ENCODE data around the gene ACBD3. TPM values are rescaled to one million over a fixed set of nuclear protein-coding genes. Genes with fewer than 3 reads are reported as not detected.
A peak's percentile ranks its signal among the peaks of the same experiment; 100 is the strongest.
"Not testable (repeated sequence)": the region's sequence is repeated elsewhere in the genome, so short reads cannot be mapped to it uniquely, and the experiment has no call there.

The ACBD3 gene
- total RNA-seq, 2 experiments from 2014 or later, result 21.0 to 22.6 TPM

DNA sequence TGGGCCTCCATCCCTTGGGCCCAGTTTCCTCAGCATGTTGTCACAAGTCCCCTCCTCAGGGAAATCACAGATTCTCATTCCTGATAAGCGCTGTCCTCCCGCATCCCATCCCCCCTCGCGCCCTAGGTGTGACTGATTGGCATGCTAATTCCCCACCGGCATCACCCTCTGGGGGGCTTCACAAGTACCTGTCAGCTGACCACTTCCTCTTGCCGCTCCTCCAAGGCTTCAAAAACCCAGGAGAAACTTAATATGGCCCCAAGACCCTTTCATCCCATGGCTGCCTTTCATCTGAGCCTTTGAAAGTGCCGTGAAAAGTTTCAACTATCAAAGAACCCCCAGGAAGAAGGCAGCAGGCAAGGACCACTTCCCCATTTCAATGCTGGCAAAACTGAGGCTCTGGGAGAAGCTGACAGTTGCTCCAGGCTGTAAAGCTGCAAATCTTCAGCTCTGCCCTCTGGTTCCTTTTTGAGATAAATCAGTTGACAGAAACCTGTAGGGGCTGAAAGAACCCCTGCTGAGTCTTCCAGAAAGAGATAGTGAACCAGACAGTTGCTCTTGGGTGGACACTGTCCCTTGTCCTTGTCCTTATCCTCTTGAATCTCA is 24.1 kb upstream of the ACBD3 start:
- DNase-seq (no peak), ATAC-seq (ENCODE audit: low read depth) (no peak)
- H3K4me3 Mint-ChIP-seq, result no peak overlapping the region
- POLR2A ChIA-PET, result no interaction called here
- H3K27ac Mint-ChIP-seq, result no peak overlapping the region
- H3K36me3 Mint-ChIP-seq, result no peaks in the 10 kb centered on the region
- no peaks in the 10 kb centered on the region for H3K4me1 Mint-ChIP-seq
- peaks cover 1% of the 10 kb centered on the region for H3K27me3 Mint-ChIP-seq
- H3K9me3 Mint-ChIP-seq, result no peaks in the 10 kb centered on the region

DNA sequence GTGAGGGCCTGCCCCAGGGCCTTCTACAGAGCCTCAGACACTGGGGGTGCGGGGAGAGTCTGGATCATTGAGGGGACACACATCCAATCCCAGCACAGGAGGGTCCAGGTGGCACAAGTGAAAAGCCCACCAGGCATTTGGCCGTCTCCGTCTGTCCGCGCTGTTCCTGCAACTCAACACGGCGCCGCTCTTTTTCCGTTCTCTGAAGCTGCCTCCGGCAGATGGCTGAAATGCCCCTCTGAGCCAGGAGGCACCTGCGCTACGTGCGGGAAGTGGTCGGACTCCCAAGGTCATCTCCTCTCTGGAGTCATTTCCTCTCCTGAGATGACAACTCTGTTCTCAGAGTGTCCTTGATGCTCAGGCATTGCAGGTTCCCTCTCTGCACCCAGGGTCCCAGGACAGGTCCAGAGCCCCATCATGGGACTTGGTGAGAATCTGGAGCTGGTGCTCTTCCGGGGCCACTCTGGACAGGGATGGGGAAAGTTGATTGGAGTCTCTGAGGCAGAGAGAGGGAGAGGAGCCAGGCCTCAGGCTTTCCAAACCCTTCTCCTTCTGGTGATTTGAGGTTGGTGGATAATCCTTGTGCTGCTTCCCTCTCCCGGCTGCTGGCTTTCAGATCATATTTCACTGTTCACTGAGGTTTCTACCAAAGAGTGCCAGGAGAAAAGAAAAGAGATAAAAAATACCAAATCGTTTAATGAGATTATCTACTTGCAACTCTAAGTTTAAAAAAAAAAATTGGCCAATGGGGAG is 22.9 kb upstream of the ACBD3 start:
- no peak overlapping the region for H3K4me3 Mint-ChIP-seq

DNA sequence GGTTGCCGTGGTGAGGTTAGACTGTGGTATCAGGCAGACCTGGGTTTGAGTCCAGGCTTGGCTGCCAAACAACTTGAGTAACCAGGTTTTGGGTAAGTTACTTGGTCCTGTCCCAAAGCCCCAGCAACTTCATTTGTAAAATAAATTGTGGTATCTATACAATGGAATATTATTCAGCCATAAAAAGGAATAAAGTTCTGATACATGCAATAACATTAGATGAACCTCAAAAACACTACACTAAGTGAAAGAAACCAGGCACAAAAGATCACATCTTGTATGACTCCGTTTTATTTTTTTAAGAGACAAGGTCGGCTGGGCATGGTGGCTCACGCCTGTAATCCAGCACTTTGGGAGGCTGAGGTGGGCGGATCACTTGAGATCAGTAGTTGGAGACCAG is 20.5 kb upstream of the ACBD3 start:
- Mint-ChIP-seq H3K27ac (no peak overlapping the region), H3K27me3 (peaks cover 2% of the 10 kb centered on the region), H3K9me3 (no peaks in the 10 kb centered on the region), H3K4me1 (no peaks in the 10 kb centered on the region), H3K4me3 (no peak overlapping the region), H3K36me3 (no peaks in the 10 kb centered on the region)
- POLR2A ChIA-PET, result no interaction called here
- ATAC-seq (ENCODE audit: low read depth), result no peak
- DNase-seq, result no peak

More for the DNA sequence above, 22.9 kb upstream of the ACBD3 start:
- Mint-ChIP-seq H3K4me1 (no peaks in the 10 kb centered on the region), H3K27me3 (no peaks in the 10 kb centered on the region), H3K36me3 (no peaks in the 10 kb centered on the region), H3K27ac (no peak overlapping the region), H3K9me3 (no peaks in the 10 kb centered on the region)
- DNase-seq (no peak), ATAC-seq (ENCODE audit: low read depth) (no peak)
- POLR2A ChIA-PET, result no interaction called here

DNA sequence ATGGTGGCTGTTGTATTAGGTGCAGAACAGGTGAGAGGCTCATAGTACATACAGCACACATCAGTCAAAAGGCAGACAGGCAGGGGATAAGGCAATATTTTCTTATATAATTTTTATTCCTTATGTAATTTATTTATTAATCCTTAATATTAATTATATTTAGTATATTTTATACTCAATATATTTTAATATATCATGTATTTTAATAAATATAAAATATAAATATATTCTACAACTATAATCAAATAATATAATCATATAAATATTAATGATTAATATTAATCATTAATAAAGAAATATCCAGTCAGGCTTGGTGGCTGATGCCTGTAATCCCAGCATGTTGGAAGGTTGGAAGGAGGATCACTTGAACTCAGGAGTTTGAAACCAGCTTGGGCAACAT is 17.7 kb upstream of the ACBD3 start:
- POLR2A ChIA-PET, result no interaction called here
- no peaks in the 10 kb centered on the region for H3K36me3 Mint-ChIP-seq
- H3K9me3 Mint-ChIP-seq, result no peaks in the 10 kb centered on the region
- H3K27ac Mint-ChIP-seq, result no peak overlapping the region
- ATAC-seq (ENCODE audit: low read depth) (no peak), DNase-seq (no peak)
- no peak overlapping the region for H3K4me3 Mint-ChIP-seq
- H3K4me1 Mint-ChIP-seq, result peaks cover 2% of the 10 kb centered on the region
- H3K27me3 Mint-ChIP-seq, result peaks cover 11% of the 10 kb centered on the region

DNA sequence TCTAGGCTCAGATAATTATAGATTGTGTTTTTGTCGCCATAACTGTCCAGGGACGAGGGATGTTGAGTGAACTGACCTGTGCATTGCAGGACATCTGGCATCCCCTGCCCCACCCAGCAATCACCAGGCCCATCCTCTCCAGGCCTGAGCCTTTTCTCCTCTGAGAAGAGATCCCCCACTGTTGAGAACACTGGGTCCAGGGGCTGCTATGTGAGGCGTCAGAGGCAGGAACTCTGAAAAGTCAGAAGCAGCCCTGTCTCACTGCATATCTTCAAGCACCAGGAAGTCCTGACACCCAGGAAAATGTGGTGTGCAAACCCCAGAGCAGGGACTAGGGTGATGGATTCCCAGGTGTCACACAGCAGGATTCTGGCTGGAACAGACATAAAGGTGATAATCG is 17.1 kb upstream of the ACBD3 start:
- no peak for DNase-seq
- Mint-ChIP-seq H3K9me3 (no peaks in the 10 kb centered on the region), H3K4me3 (no peak overlapping the region), H3K36me3 (no peaks in the 10 kb centered on the region), H3K4me1 (peaks cover 2% of the 10 kb centered on the region), H3K27me3 (peaks cover 11% of the 10 kb centered on the region), H3K27ac (no peak overlapping the region)
- ATAC-seq (ENCODE audit: low read depth), result no peak
- POLR2A ChIA-PET, result no interaction called here

DNA sequence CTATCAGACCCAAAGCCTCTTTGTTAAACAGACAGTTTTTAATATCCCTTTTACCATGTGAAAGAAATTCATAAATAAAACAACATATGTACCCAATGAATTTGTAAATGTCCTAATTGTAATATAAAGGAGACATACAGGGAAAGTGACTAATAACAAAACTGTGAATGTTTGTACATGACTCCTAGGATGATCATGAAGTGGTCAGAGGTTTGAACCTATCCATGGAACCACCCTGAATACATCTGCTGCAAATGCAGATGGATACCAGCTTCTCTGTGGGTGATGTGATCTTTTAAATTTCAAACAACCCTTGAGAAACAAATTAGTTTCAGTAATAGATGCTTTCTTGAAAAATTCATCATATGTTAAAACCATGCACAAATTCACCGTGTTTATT is 16.7 kb upstream of the ACBD3 start:
- POLR2A ChIA-PET, result no interaction called here
- no peak overlapping the region for H3K27ac Mint-ChIP-seq
- H3K4me3 Mint-ChIP-seq, result no peak overlapping the region
- H3K36me3 Mint-ChIP-seq, result no peaks in the 10 kb centered on the region
- peaks cover 2% of the 10 kb centered on the region for H3K4me1 Mint-ChIP-seq
- ATAC-seq (ENCODE audit: low read depth) (no peak), DNase-seq (no peak)
- no peaks in the 10 kb centered on the region for H3K9me3 Mint-ChIP-seq
- peaks cover 11% of the 10 kb centered on the region for H3K27me3 Mint-ChIP-seq

DNA sequence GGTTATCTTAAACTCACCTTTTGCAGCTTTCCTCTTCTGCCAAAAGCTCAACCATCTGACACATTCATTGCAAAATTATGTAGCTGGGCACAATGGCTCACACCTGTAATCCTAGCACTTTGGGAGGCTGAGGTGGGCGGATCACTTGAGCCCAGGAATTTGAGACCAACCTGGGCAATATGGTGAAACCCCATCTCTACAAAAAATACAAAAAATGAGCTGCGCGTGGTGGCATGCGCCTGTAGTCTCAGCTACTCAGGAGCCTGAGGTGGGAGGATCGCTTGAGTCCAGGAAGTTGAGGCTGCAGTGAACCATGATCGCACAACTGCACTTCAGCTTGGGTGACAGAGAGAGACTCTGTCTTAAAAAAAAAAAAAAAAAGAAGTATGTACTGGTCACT is 16.1 kb upstream of the ACBD3 start:
- DNase-seq; H3K27ac Mint-ChIP-seq; ATAC-seq (ENCODE audit: low read depth); H3K9me3 Mint-ChIP-seq; H3K36me3 Mint-ChIP-seq; H3K4me1 Mint-ChIP-seq; POLR2A ChIA-PET; H3K4me3 Mint-ChIP-seq: not testable (repeated sequence)
- peaks cover 14% of the 10 kb centered on the region for H3K27me3 Mint-ChIP-seq

DNA sequence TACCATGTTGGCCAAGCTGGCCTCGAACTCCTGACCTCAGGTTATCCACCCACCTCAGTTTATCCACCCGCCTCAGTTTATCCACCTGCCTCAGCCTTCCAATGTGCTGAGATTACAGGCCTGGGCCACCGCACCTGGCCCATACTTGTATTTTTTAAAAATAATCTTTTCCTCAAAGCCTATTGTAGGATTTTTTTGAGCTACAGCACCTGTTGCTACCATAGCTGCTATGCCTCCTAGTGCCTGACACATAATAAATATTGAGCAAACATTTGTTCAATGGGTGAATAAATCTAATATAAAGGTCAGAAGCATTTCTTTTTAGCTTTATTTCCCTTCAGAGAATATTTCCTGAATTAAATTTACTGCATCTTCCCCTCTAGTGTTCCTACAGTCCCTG is 15.7 kb upstream of the ACBD3 start:
- H3K27ac Mint-ChIP-seq, result no peak overlapping the region
- peaks cover 2% of the 10 kb centered on the region for H3K4me1 Mint-ChIP-seq
- ATAC-seq (ENCODE audit: low read depth) (no peak), DNase-seq (no peak)
- no peaks in the 10 kb centered on the region for H3K9me3 Mint-ChIP-seq
- POLR2A ChIA-PET, result no interaction called here
- H3K36me3 Mint-ChIP-seq, result no peaks in the 10 kb centered on the region
- peaks cover 14% of the 10 kb centered on the region for H3K27me3 Mint-ChIP-seq
- no peak overlapping the region for H3K4me3 Mint-ChIP-seq

DNA sequence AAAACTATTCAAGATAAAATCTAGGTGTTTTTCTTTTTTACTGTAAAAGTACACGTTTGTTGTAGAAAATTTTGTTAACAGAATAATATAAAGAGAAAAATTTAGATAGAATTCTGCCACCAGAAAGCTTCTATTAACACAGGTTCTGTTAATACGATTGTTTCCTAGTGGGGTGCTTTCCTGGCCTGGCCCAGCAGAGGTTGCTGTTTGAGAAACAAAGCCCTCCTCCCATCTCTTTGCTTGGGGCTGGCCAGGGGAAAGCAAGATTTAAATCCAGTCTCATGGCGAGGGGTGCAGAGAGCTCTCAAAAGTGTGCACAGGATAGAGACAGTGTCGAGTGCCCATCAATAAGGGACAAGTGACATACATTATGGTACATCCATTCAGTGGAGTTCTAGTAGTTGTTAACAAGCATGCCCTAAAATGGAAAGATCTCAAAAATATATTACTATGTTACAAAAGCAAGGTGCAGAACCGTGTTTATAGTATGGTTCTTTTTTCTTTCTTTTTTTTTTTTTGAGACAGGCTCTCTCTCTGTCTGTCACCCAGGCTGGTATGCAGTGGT is 14.6 kb upstream of the ACBD3 start:
- DNase-seq (no peak), ATAC-seq (ENCODE audit: low read depth) (no peak)
- Mint-ChIP-seq H3K9me3 (no peaks in the 10 kb centered on the region), H3K27me3 (peaks cover 14% of the 10 kb centered on the region), H3K4me3 (no peak overlapping the region), H3K36me3 (no peaks in the 10 kb centered on the region), H3K4me1 (peaks cover 2% of the 10 kb centered on the region), H3K27ac (no peak overlapping the region)
- POLR2A ChIA-PET, result no interaction called here

DNA sequence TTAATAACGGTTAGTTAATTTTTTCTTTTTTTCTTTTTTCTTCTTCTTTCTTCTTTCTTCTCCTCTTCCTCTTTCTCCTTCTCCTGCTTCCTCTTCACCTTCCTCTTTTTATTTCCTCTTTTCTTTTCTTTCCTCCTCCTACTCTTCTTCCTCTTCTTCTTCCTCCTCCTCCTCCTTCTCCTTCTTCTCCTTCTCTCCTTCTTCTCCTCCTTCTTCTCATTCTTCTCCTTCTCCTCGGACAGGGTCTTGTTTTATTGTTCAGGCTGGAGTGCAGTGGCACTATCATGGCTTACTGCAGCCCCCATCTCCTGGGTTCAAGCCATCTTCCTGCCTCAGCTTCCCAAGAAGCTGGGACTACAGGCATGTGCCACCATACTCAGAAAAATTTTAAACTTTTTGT is 13.4 kb upstream of the ACBD3 start:
- no peaks in the 10 kb centered on the region for H3K9me3 Mint-ChIP-seq
- H3K4me1 Mint-ChIP-seq, result peaks cover 2% of the 10 kb centered on the region
- no peak overlapping the region for H3K4me3 Mint-ChIP-seq
- no peaks in the 10 kb centered on the region for H3K36me3 Mint-ChIP-seq
- H3K27me3 Mint-ChIP-seq, result peaks cover 16% of the 10 kb centered on the region
- POLR2A ChIA-PET, result no interaction called here
- DNase-seq (no peak), ATAC-seq (ENCODE audit: low read depth) (no peak)
- H3K27ac Mint-ChIP-seq, result no peak overlapping the region

DNA sequence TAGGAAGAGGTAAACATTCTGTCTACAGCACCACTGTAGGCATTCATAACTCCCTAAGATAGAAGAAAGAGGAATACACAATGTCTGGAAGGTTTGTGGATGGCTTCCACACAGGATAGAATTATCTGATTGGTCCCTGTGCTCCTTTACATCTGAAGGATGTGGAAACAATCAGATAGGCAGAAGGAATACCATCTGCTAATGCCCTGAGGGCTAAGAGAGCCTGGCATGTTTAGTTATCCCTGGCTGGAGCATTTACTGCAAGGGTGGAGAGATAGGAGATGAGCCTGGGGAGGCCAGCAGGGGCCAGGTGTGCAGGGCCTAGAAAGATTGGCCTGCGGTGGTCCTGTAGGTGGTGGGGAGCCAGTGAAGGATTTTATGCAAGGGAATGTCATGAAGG is 8.6 kb upstream of the ACBD3 start:
- POLR2A ChIA-PET, result interaction anchor here (1.5 kb wide), 1 partner anchor 70 kb away, joined by 3 read pairs; no protein-coding TSS in a partner anchor
- no peak for ATAC-seq (ENCODE audit: low read depth)
- H3K27ac Mint-ChIP-seq, result no peak overlapping the region

DNA sequence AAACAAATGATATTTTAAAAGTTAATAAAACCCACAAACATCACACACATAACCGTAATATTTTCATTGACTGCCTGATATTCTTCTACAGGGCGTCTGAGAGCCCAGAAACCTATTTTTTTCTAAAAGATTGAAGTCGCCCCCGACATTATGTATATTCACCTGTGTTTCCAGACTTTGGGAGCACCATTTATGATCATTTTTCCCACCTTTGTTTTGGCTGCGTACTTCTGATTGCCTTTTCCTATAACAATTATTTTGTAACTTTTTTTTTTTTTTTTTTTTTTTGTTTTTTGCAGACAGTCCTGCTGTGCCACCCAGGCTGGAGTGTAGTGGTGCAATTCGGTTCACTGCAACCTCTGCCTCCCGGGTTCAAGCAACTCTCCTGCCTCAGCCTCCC is 839 bp upstream of the ACBD3 start:
- no peak for DNase-seq
- Mint-ChIP-seq H3K27me3 (peaks cover under 1% of the 10 kb centered on the region), H3K36me3 (peaks cover 7% of the 10 kb centered on the region), H3K27ac (no peak overlapping the region), H3K4me3 (peak overlapping the region; percentile 93), H3K4me1 (peaks cover 18% of the 10 kb centered on the region), H3K9me3 (no peaks in the 10 kb centered on the region)
- POLR2A ChIA-PET, result interaction anchor here (0.6 kb wide), 1 partner anchor 10 kb away, joined by 3 read pairs; no protein-coding TSS in a partner anchor
- no peak for ATAC-seq (ENCODE audit: low read depth)

More for the DNA sequence above, 8.6 kb upstream of the ACBD3 start:
- no peaks in the 10 kb centered on the region for H3K4me1 Mint-ChIP-seq
- no peaks in the 10 kb centered on the region for H3K36me3 Mint-ChIP-seq
- H3K27me3 Mint-ChIP-seq, result peaks cover 17% of the 10 kb centered on the region
- no peak overlapping the region for H3K4me3 Mint-ChIP-seq
- no peak for DNase-seq
- H3K9me3 Mint-ChIP-seq, result no peaks in the 10 kb centered on the region

DNA sequence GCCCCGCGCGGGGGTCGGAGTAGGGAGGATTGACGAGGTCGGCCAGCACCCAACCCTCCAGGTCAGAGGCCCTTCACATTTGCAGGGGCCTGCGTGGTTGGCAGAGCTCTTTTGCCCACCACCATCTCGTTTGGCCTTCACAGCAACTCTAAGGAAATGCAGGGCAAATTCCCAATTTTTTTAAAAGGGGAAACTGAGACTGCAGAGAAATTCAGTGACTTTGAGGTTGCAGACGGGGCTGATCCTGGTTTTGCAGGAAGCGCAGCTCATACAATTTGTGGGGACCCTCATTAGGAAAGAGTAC is 430 bp upstream of the ACBD3 start:
- Mint-ChIP-seq H3K9me3 (no peaks in the 10 kb centered on the region), H3K27me3 (no peaks in the 10 kb centered on the region), H3K36me3 (peaks cover 9% of the 10 kb centered on the region), H3K4me1 (peaks cover 19% of the 10 kb centered on the region), H3K27ac (peak overlapping the region; percentile 91), H3K4me3 (peak overlapping the region; percentile 93)
- ATAC-seq (ENCODE audit: low read depth), result no peak
- POLR2A ChIA-PET, result interaction anchor here (0.6 kb wide), 1 partner anchor 9 kb away, joined by 3 read pairs; no protein-coding TSS in a partner anchor
- DNase-seq, result no peak

Data from activated naive CD8-positive, alpha-beta T cell treated with anti-CD3 and anti-CD28 coated beads, Interleukin-2, amount 10 ng/mL, durations not matched to agents 7 days and 5 days (primary cell).